CD4-positive, alpha-beta T cell treated with Interleukin-12 subunit alpha and Interleukin-12 subunit beta, for 1 hour (primary cell): Measurements from ENCODE around the gene UGDH.
A peak's percentile ranks its signal among the peaks of the same experiment; 100 is the strongest.
"Not testable (repeated sequence)": the region's sequence is repeated elsewhere in the genome, so short reads cannot be mapped to it uniquely, and the experiment has no call there.

ENCODE experiments used
- DNase-seq: peaks from one replicate; pipeline ENCODE4 v3.0.0-alpha.2; 2020

The UGDH gene

GRCh38 chr4:39490322-39490721, 36.9 kb downstream of the UGDH start:
- DNase-seq = no peak

- no peak for DNase-seq
Measured at GRCh38 chr4:39486221-39486804, 40.9 kb downstream of the UGDH start.

GRCh38 chr4:39484582-39485272, 42.5 kb downstream of the UGDH start:
- DNase-seq = no peak

GRCh38 chr4:39480902-39481695, 46.1 kb downstream of the UGDH start:
- DNase-seq = no peak

DNA sequence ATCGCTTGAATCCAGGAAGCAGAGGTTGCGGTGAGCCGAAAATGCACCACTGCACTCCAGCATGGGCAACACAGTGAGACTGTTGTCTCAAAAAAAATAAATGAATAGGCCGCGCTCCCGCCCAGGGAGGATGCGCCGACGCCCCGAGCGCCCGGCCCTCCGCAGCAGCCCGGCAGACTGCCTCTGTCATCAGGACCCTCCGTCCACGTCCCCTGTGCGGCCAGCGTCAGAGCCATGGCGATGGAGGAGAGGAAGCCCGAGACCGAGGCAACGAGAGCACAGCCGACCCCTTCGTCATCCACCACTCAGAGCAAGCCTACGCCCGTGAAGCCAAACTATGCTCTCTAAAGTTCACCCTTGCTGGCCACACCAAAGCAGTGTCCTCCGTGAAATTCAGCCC, 47.0 kb downstream of the UGDH start:
- DNase-seq = no peak

DNA sequence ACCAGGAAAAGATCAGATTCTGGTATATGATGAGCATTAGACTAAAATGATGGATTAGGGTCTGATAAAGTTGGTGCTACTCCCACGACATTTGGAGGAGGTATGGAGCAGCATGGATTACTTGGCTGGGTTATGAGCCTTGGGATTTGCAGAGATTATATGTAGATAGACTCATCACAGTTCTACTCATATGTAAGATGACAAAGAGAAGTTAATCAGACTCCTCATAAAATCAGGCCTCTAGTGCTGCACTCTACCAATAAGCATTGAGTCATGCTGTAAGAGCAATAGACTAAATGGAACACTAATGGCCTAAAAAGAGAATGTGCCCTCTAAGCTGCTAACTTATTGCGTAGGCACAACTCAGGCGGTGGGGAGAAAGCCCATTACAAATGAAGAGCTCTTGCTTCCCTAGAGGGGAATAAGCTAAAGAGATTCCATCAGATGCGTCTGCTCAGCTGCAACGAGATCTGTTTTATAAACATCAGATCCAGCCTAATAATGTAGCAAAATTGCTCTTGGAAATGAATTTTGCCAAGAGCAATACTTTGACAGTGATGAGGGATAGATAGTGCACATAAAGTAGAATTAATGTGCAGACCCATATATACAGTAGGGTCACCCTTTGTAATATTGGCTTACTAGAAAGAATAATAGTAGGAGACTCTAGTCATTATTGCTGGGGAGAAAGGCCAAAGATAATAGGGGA, 50.9 kb downstream of the UGDH start:
- DNase-seq = no peak

- DNase-seq = no peak
Measured at GRCh38 chr4:39472396-39472795, 54.8 kb downstream of the UGDH start.

DNA sequence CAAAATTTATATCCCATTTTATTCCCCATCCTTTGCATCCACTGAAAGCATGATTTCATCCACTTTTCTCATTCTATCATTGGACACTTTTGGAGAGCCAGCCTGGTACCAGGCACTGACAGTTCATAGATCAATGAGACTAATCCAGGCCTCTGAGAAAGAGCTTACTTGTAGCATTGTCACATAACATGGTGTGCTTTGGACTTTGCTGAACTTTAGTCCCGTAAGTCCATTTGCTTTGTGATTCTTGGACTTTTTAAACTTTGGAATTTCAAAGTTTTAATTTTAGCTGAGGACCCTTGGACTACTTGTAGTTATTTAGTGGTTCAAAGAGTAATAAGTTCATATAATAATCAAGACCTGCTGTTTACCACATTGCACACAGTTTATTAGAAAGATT, 56.8 kb downstream of the UGDH start:
- DNase-seq = no peak

DNA sequence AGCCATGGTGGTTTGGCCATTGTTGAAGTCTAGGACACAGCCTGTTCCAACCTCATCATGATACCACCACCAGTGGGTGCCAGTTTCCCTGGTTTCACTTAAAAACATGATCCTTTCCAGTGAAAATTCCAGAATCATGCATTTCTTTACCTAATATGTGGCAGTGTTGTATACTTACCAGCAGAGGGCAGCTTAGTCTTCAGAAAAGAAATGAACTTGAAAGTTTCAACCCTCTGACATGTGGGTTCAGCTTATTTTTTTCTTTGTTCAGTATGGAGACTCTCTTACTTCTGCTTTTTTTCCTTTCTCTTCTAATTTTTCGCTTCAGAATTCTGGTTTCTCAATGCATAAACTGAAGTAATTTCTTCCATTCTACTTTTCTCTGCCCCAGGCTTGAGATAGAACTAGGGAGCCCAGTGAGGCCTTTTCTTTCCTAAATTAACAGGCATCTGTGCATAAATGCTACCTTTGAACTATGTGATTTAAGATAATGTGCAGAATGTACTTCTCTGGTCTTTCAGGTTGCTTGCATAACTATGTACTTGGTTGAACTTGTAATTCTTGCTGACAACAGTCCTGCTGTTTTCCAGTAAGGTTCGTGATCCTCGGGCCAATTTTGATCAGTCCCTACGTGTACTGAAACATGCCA, 57.7 kb downstream of the UGDH start:
- DNase-seq = peak; percentile 59

GRCh38 chr4:39467464-39467863, 59.8 kb downstream of the UGDH start:
- DNase-seq = no peak

GRCh38 chr4:39466747-39467146, 60.5 kb downstream of the UGDH start:
- DNase-seq = no peak

DNA sequence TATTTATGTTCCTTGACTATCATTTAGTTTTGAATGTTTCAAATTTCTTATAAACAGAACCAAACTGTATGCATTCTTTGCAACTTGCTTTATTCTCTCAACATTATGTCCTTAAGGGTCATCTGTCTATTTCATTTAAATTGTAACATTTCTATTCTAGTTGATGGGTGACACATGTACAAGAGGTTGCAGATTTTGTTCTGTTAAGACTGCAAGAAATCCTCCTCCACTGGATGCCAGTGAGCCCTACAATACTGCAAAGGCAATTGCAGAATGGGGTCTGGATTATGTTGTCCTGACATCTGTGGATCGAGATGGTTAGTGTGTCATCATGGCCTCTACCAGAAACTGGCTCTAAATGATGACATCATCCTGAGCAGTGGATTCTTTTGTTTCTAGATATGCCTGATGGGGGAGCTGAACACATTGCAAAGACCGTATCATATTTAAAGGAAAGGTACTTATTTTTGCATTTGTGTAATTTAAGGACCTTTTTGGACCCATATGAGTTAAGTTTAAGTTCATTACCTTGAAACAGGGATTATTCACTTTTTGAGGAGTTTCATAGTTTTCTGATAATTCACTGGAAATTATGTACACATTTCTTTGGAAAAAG, 62.2 kb downstream of the UGDH start:
- DNase-seq = no peak

GRCh38 chr4:39458505-39459300, 68.5 kb downstream of the UGDH start, which contains the start of the genes LIAS and RPL9:
TSS of gene LIAS (plus strand) at chr4:39459056. CDS start at chr4:39459118, 62 bp downstream.
TSS of gene RPL9 (minus strand) at chr4:39458922. CDS start at chr4:39458439, 483 bp downstream.
- peak; percentile 96 for DNase-seq

DNA sequence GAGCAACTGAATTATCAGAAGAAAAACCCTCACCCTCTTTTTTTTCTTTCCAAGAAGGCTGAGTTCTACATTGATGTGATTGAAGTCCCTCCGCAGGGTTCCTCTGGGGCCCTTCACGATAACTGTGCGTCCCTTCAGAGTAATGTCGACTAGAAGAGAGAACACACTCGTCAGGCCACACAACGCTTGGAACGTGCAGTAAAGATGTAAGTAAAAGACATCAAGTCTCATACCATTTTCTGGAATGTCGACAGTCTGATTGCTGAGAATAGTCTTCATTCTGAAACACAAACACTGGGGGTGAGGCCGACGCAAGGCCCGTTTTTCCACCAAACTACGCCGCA, 69.1 kb downstream of the UGDH start:
- not testable (repeated sequence) for DNase-seq

DNA sequence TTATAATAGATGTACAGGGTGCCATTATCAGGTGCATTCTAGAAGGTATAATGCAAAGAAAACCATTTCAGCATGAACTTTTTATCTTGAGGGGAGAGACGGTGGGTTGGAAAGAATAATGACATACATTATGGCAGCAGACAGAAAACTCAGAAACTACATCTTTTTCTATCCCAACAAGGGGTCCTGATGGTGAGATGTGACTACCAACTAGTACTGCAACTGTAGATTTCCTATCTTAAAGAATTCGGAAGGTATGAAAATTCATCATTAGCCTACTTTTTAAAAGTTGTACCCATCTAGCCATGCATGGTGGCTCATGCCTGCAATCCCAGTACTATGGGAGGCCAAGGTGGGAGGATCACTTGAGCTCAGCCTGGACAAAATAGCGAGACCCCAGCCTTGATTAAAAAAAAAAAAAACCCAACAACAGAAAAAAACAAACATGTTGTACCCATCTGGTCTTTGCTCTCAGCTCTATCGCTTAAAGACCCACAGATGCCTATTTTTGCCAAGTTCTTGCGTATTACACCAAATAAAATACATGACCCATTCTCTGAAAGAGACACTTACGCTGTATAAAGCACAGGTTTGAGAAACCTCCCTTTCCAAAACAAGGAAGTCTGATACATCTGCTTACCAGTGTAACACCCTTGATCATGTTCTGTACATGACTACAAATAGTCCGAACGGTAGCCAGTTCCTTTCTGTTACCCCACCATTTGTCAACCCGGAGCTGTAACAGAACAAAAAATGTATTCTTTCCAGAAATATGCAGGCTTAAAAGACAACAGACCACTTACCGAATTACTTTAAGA, 70.1 kb downstream of the UGDH start:
- DNase-seq = no peak

- DNase-seq = no peak
Measured at GRCh38 chr4:39455486-39455885, 71.8 kb downstream of the UGDH start.

GRCh38 chr4:39453738-39454137, 73.5 kb downstream of the UGDH start:
- DNase-seq = no peak

DNA sequence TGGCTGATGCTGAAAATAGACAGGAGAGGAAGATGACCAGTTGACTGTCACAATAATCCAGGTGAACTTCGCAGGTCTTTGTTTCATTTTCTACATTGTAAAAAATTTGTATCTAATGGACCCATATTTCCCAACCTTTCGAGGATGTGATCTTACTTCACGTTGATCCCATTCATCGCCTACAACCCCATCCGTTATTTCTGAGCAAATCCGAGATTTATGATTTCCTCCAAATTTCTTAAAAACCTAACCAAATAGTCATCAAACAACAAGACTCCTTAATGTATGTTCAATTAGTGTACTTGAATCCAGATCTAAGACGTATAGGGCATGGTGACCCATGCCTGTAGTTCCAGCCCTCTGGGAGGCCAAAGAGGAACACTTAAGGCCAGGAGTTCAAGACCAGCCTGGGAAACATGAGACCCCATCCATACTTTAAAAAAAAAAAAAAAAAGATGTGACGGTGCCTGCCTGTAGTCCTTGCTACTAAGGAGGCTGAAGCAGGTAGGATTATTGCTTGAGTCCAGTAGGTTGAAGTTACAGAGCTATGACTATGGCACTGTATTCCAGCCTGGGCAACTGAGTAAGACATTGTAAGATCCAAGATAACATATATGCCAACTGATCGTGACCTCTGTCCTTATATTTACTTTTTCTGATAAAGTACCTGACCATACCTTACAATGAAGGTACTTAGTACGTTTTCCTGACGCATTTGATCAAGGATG, 74.2 kb downstream of the UGDH start:
- no peak for DNase-seq

DNA sequence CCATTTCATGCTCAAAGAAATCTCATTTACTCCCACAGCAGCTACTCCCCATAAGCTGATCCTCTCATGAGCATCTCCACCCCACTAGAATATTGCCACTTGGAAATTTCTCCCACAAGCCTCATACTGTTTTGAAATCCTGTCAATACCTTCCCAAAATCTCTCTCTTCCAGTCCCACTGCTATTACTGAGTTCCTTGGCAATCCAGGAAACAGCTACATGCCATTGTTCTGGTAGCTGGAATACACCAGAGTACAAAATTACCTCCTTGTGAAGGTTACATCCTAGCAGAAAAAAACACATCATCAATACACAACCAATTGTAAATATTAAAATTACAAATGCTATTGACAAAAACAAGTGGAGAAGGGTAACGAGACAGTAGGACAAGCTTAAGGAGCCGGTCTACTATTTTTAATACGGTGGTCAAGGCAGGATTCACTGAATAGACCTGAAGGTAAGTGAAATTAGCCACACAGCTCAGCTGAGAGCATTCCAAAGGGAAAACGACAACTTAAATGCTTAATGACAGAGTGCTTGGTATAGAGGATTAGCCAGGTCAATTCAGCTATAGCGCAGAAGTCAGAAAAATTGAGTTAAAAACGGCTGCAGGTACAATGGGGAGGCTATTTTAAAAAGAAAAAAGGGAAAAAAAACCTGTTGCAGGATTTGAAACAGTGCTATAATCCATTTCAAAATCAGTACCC, 74.9 kb downstream of the UGDH start:
- DNase-seq = no peak
